Suprapubic skin (tissue), 3 donors: Measurements from ENCODE around the gene TMEFF2.

Experiments used
- POLR2A ChIP-seq, 2 donors: fragments of 450-650 bp; IDR thresholded peaks; one replicate each; pipeline ENCODE4 v1.6.1; 2017; ENCODE audit warnings: antibody characterized with exemption in 2 of 2, mild to moderate bottlenecking in 2 of 2, moderate library complexity in 2 of 2
- TF ChIP-seq, protein P1 (sequence below), 2 donors: fragments of 200-600 bp in 1 of 2; fragments of 450-650 bp in 1 of 2; sonication (generic) in 1 of 2; IDR thresholded peaks; one replicate each; pipeline ENCODE4 v1.5.1; 2016 to 2019; ENCODE audit warnings: antibody characterized with exemption in 2 of 2, mild to moderate bottlenecking in 1 of 2, moderate library complexity in 1 of 2

GRCh38 chr2:192025637-192026036 lies 169.1 kb downstream of the TMEFF2 start:
- TF ChIP-seq, protein P1, sequence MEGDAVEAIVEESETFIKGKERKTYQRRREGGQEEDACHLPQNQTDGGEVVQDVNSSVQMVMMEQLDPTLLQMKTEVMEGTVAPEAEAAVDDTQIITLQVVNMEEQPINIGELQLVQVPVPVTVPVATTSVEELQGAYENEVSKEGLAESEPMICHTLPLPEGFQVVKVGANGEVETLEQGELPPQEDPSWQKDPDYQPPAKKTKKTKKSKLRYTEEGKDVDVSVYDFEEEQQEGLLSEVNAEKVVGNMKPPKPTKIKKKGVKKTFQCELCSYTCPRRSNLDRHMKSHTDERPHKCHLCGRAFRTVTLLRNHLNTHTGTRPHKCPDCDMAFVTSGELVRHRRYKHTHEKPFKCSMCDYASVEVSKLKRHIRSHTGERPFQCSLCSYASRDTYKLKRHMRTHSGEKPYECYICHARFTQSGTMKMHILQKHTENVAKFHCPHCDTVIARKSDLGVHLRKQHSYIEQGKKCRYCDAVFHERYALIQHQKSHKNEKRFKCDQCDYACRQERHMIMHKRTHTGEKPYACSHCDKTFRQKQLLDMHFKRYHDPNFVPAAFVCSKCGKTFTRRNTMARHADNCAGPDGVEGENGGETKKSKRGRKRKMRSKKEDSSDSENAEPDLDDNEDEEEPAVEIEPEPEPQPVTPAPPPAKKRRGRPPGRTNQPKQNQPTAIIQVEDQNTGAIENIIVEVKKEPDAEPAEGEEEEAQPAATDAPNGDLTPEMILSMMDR (IDR thresholded peaks at IDR 0.05), result no peak
- no peak for TF ChIP-seq POLR2A (IDR thresholded peaks at IDR 0.05)
